ENCODE results near the gene PCDHB7. TPM values are rescaled to one million over a fixed set of nuclear protein-coding genes. Genes with fewer than 3 reads are reported as not detected.
"Not testable (repeated sequence)": the region's sequence is repeated elsewhere in the genome, so short reads cannot be mapped to it uniquely, and the experiment has no call there.

PCDHB7 gene
- total and polyA plus RNA-seq, 10 donors = 0.08 to 1.6 (median 0.97) TPM; not detected in 1

DNA sequence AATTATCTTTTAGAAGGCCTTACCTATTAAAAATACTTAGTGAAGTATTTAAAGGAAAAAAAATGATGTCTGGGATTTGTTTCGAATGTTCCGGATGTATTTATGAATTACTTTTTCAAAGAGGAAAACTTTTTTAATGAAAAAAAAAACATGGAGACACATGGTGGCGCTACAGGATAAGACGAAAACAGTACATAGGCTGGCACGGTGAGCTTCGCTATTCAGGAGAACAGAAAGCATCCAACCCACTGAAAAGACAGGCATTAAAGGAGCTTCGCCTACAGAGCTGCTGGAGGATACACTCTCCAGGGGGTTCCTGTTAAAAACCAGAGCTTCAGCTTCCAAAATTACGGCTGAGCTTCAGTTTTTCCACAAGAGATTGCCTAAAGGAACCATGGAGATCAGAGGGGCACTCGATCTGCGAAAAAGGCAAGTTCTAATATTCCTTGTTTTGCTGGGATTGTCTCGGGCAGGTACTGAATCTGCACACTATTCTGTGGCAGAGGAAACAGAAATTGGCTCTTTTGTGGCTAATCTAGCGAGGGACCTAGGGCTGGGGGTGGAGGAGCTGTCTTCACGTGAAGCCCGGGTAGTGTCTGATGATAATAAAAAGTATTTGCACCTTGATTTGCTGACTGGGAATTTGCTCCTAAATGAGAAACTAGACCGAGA, 50.8 kb downstream of the PCDHB7 start, which contains the start of gene PCDHB14:
PCDHB14 (plus strand) TSS at position 232 of the 672 bp plus-strand sequence; CDS start at position 395, 163 bp downstream.
- H3K4me1 ChIP-seq = peaks cover 0 to 5% (median 0%) of the 10 kb centered on the region in 6 donors
- no peak for DNase-seq
- WGBS, 5 donors = 22 to 34% (median 29%) methylated on average over 15 of the region's 15 CpGs
- intact Hi-C loops (cut with DNase I; ENCODE audit: low total_unique reads) = no loop called here
- TF ChIP-seq POLR2A (IDR thresholded peaks at IDR 0.05) (no peak), POLR2AphosphoS5 (IDR thresholded peaks at IDR 0.05) (no peak)
- TF ChIP-seq, protein P1, sequence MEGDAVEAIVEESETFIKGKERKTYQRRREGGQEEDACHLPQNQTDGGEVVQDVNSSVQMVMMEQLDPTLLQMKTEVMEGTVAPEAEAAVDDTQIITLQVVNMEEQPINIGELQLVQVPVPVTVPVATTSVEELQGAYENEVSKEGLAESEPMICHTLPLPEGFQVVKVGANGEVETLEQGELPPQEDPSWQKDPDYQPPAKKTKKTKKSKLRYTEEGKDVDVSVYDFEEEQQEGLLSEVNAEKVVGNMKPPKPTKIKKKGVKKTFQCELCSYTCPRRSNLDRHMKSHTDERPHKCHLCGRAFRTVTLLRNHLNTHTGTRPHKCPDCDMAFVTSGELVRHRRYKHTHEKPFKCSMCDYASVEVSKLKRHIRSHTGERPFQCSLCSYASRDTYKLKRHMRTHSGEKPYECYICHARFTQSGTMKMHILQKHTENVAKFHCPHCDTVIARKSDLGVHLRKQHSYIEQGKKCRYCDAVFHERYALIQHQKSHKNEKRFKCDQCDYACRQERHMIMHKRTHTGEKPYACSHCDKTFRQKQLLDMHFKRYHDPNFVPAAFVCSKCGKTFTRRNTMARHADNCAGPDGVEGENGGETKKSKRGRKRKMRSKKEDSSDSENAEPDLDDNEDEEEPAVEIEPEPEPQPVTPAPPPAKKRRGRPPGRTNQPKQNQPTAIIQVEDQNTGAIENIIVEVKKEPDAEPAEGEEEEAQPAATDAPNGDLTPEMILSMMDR (IDR thresholded peaks at IDR 0.05 in 8 of 11, conservative IDR thresholded peaks at IDR 0.05 in 3 of 11) = peak in 1 of 11 experiments; percentile 11
- H3K36me3 ChIP-seq = peaks cover 0 to 7% (median 0%) of the 10 kb centered on the region in 6 donors
- H3K27me3 ChIP-seq (replicated peaks in 1 of 7) = peaks cover 0 to 61% (median 0%) of the 10 kb centered on the region in 7 donors
- no peak within 1 kb of the TSS for H3K27ac ChIP-seq
- H3K4me3 ChIP-seq = peak within 1 kb of the TSS in 1 of 8 donors; percentile 21
- peaks cover 4 to 98% (median 91%) of the 10 kb centered on the region in 8 donors for H3K9me3 ChIP-seq

DNA sequence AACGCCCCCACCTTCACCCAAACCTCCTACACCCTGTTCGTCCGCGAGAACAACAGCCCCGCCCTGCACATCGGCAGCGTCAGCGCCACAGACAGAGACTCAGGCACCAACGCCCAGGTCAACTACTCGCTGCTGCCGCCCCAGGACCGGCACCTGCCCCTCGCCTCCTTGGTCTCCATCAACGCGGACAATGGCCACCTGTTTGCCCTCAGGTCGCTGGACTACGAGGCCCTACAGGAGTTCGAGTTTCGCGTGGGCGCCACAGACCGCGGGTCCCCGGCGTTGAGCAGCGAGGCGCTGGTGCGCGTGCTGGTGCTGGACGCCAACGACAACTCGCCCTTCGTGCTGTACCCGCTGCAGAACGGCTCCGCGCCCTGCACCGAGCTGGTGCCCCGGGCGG, 52.4 kb downstream of the PCDHB7 start:
- H3K27me3 ChIP-seq (replicated peaks in 1 of 7) = peaks cover 0 to 56% (median 0%) of the 10 kb centered on the region in 7 donors
- 17 to 50% (median 30%) methylated on average over 28 to 35 of the region's 40 CpGs for WGBS, 5 donors
- DNase-seq; H3K4me1 ChIP-seq; intact Hi-C loops (cut with DNase I; ENCODE audit: low total_unique reads); H3K36me3 ChIP-seq; H3K27ac ChIP-seq; H3K4me3 ChIP-seq: not testable (repeated sequence)
- H3K9me3 ChIP-seq = peaks cover 4 to 93% (median 86%) of the 10 kb centered on the region in 8 donors

DNA sequence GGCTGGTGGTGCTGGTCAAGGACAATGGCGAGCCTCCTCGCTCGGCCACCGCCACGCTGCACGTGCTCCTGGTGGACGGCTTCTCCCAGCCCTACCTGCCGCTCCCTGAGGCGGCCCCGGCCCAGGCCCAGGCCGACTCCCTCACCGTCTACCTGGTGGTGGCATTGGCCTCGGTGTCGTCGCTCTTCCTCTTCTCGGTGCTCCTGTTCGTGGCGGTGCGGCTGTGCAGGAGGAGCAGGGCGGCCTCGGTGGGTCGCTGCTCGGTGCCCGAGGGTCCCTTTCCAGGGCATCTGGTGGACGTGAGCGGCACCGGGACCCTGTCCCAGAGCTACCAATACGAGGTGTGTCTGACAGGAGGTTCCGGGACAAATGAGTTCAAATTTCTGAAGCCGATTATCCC, 53.0 kb downstream of the PCDHB7 start:
- intact Hi-C loops (cut with DNase I; ENCODE audit: low total_unique reads); H3K36me3 ChIP-seq; H3K4me3 ChIP-seq; DNase-seq; H3K4me1 ChIP-seq; H3K27ac ChIP-seq: not testable (repeated sequence)
- H3K9me3 ChIP-seq = peaks cover 4 to 92% (median 85%) of the 10 kb centered on the region in 8 donors
- 31 to 44% (median 42%) methylated on average over 14 to 30 of the region's 30 CpGs for WGBS, 5 donors
- peaks cover 0 to 55% (median 0%) of the 10 kb centered on the region in 7 donors for H3K27me3 ChIP-seq (replicated peaks in 1 of 7)

Other genes with a start within 250 kb of the PCDHB7 start
Only the 30 nearest of the 37 such genes appear.
- 1 to 10 TPM; 1.5 to 7.9 (median 3.9) TPM for gene PCDHAC2, start 206.2 kb upstream of the PCDHB7 start, total RNA-seq
- gene PCDHAC2, start 206.2 kb upstream of the PCDHB7 start, polyA plus RNA-seq = under 1 TPM; 0.15 to 0.26 (median 0.17) TPM
- gene PCDHB1, start 121.3 kb upstream of the PCDHB7 start, total RNA-seq = not detected
- not detected for gene PCDHB1, start 121.3 kb upstream of the PCDHB7 start, polyA plus RNA-seq
- gene PCDHB2, start 78.0 kb upstream of the PCDHB7 start, total RNA-seq = 1 to 10 TPM in 6 of 7 donors, under 1 TPM in 1; 0.98 to 2.0 (median 1.5) TPM
- gene PCDHB2, start 78.0 kb upstream of the PCDHB7 start, polyA plus RNA-seq = under 1 TPM; 0.12 to 0.29 (median 0.13) TPM
- 1 to 10 TPM in 4 of 7 donors, under 1 TPM in 3; 0.34 to 3.1 (median 1.1) TPM for gene PCDHB3, start 72.2 kb upstream of the PCDHB7 start, total RNA-seq
- gene PCDHB3, start 72.2 kb upstream of the PCDHB7 start, polyA plus RNA-seq = under 1 TPM in 2 of 3 donors, not detected in 1; 0.08 to 0.26 TPM
- 1 to 10 TPM in 5 of 7 donors, under 1 TPM in 2; 0.77 to 2.6 (median 1.6) TPM for gene PCDHB4, start 50.8 kb upstream of the PCDHB7 start, total RNA-seq
- under 1 TPM; 0.09 to 0.32 (median 0.24) TPM for gene PCDHB4, start 50.8 kb upstream of the PCDHB7 start, polyA plus RNA-seq
- gene PCDHB5, start 37.4 kb upstream of the PCDHB7 start, total RNA-seq = 1 to 10 TPM in 6 of 7 donors, under 1 TPM in 1; 0.81 to 3.4 (median 1.6) TPM
- under 1 TPM; 0.20 to 0.33 (median 0.32) TPM for gene PCDHB5, start 37.4 kb upstream of the PCDHB7 start, polyA plus RNA-seq
- gene PCDHB6, start 22.6 kb upstream of the PCDHB7 start, total RNA-seq = 1 to 10 TPM in 2 of 7 donors, under 1 TPM in 5; 0.20 to 1.1 (median 0.66) TPM
- gene PCDHB6, start 22.6 kb upstream of the PCDHB7 start, polyA plus RNA-seq = under 1 TPM; 0.02 to 0.13 (median 0.07) TPM
- gene PCDHB8, start 5.1 kb downstream of the PCDHB7 start, total RNA-seq = 1 to 10 TPM in 3 of 7 donors, under 1 TPM in 3, not detected in 1; 0.51 to 1.8 (median 1.0) TPM
- under 1 TPM in 2 of 3 donors, not detected in 1; 0.03 to 0.10 TPM for gene PCDHB8, start 5.1 kb downstream of the PCDHB7 start, polyA plus RNA-seq
- 1 to 10 TPM in 6 of 7 donors, under 1 TPM in 1; 0.54 to 2.1 (median 1.9) TPM for gene PCDHB16, start 9.7 kb downstream of the PCDHB7 start, total RNA-seq
- gene PCDHB16, start 9.7 kb downstream of the PCDHB7 start, polyA plus RNA-seq = under 1 TPM; 0.04 to 0.19 (median 0.14) TPM
- 1 to 10 TPM in 5 of 7 donors, under 1 TPM in 2; 0.40 to 4.9 (median 1.5) TPM for gene PCDHB9, start 14.5 kb downstream of the PCDHB7 start, total RNA-seq
- under 1 TPM; 0.06 to 0.19 (median 0.09) TPM for gene PCDHB9, start 14.5 kb downstream of the PCDHB7 start, polyA plus RNA-seq
- gene PCDHB10, start 19.7 kb downstream of the PCDHB7 start, total RNA-seq = 1 to 10 TPM in 4 of 7 donors, under 1 TPM in 3; 0.74 to 2.7 (median 1.4) TPM
- under 1 TPM; 0.09 to 0.26 (median 0.15) TPM for gene PCDHB10, start 19.7 kb downstream of the PCDHB7 start, polyA plus RNA-seq
- gene PCDHB11, start 27.0 kb downstream of the PCDHB7 start, total RNA-seq = 1 to 10 TPM in 5 of 7 donors, under 1 TPM in 2; 0.68 to 3.4 (median 1.2) TPM
- gene PCDHB11, start 27.0 kb downstream of the PCDHB7 start, polyA plus RNA-seq = under 1 TPM; 0.07 to 0.19 (median 0.14) TPM
- gene PCDHB12, start 36.1 kb downstream of the PCDHB7 start, total RNA-seq = 1 to 10 TPM; 1.1 to 2.4 (median 1.8) TPM
- gene PCDHB12, start 36.1 kb downstream of the PCDHB7 start, polyA plus RNA-seq = under 1 TPM; 0.11 to 0.16 (median 0.11) TPM
- gene PCDHB13, start 41.3 kb downstream of the PCDHB7 start, total RNA-seq = 1 to 10 TPM; 1.4 to 6.8 (median 4.0) TPM
- under 1 TPM; 0.09 to 0.38 (median 0.12) TPM for gene PCDHB13, start 41.3 kb downstream of the PCDHB7 start, polyA plus RNA-seq
- 1 to 10 TPM; 1.6 to 5.9 (median 2.8) TPM for gene PCDHB14, start 50.7 kb downstream of the PCDHB7 start, total RNA-seq
- gene PCDHB14, start 50.7 kb downstream of the PCDHB7 start, polyA plus RNA-seq = under 1 TPM; 0.27 to 0.93 (median 0.30) TPM
- 1 to 10 TPM; 1.7 to 5.6 (median 3.8) TPM for gene PCDHB15, start 72.8 kb downstream of the PCDHB7 start, total RNA-seq
- 1 to 10 TPM in 1 of 3 donors, under 1 TPM in 2; 0.42 to 1.1 (median 0.72) TPM for gene PCDHB15, start 72.8 kb downstream of the PCDHB7 start, polyA plus RNA-seq
- gene SLC25A2, start 131.4 kb downstream of the PCDHB7 start, total RNA-seq = 1 to 10 TPM in 6 of 7 donors, under 1 TPM in 1; 0.57 to 3.0 (median 2.2) TPM
- gene SLC25A2, start 131.4 kb downstream of the PCDHB7 start, polyA plus RNA-seq = under 1 TPM; 0.05 to 0.22 (median 0.07) TPM
- gene TAF7, start 148.1 kb downstream of the PCDHB7 start, total RNA-seq = 10 to 100 TPM; 67.6 to 80.6 (median 75.7) TPM
- 100 to 1,000 TPM in 2 of 3 donors, 10 to 100 TPM in 1; 91.1 to 112 (median 111) TPM for gene TAF7, start 148.1 kb downstream of the PCDHB7 start, polyA plus RNA-seq
- gene PCDHGA1, start 157.9 kb downstream of the PCDHB7 start, total RNA-seq = under 1 TPM in 6 of 7 donors, not detected in 1; 0.17 to 0.52 (median 0.36) TPM
- gene PCDHGA1, start 157.9 kb downstream of the PCDHB7 start, polyA plus RNA-seq = under 1 TPM; 0.04 to 0.06 (median 0.06) TPM
- 1 to 10 TPM in 6 of 7 donors, under 1 TPM in 1; 0.84 to 3.9 (median 1.8) TPM for gene PCDHGA2, start 166.1 kb downstream of the PCDHB7 start, total RNA-seq
- gene PCDHGA2, start 166.1 kb downstream of the PCDHB7 start, polyA plus RNA-seq = under 1 TPM; 0.04 to 0.19 (median 0.06) TPM
- 1 to 10 TPM in 5 of 7 donors, under 1 TPM in 2; 0.60 to 4.4 (median 2.1) TPM for gene PCDHGA3, start 171.2 kb downstream of the PCDHB7 start, total RNA-seq
- gene PCDHGA3, start 171.2 kb downstream of the PCDHB7 start, polyA plus RNA-seq = under 1 TPM in 1 of 3 donors, not detected in 2; 0.22 TPM
- 1 to 10 TPM in 6 of 7 donors, under 1 TPM in 1; 0.87 to 3.7 (median 1.6) TPM for gene PCDHGB1, start 177.5 kb downstream of the PCDHB7 start, total RNA-seq
- under 1 TPM in 2 of 3 donors, not detected in 1; 0.04 to 0.10 TPM for gene PCDHGB1, start 177.5 kb downstream of the PCDHB7 start, polyA plus RNA-seq
- 1 to 10 TPM; 1.4 to 4.5 (median 2.7) TPM for gene PCDHGA4, start 182.4 kb downstream of the PCDHB7 start, total RNA-seq
- under 1 TPM; 0.04 to 0.16 (median 0.05) TPM for gene PCDHGA4, start 182.4 kb downstream of the PCDHB7 start, polyA plus RNA-seq
- gene PCDHGB2, start 187.3 kb downstream of the PCDHB7 start, total RNA-seq = 1 to 10 TPM; 1.7 to 4.5 (median 3.5) TPM
- under 1 TPM in 2 of 3 donors, not detected in 1; 0.09 to 0.22 TPM for gene PCDHGB2, start 187.3 kb downstream of the PCDHB7 start, polyA plus RNA-seq
- gene PCDHGA5, start 191.5 kb downstream of the PCDHB7 start, total RNA-seq = 1 to 10 TPM; 1.4 to 3.1 (median 2.3) TPM
- gene PCDHGA5, start 191.5 kb downstream of the PCDHB7 start, polyA plus RNA-seq = under 1 TPM in 2 of 3 donors, not detected in 1; 0.04 to 0.22 TPM
- 1 to 10 TPM; 1.3 to 5.0 (median 3.9) TPM for gene PCDHGB3, start 197.6 kb downstream of the PCDHB7 start, total RNA-seq
- under 1 TPM; 0.06 to 0.38 (median 0.09) TPM for gene PCDHGB3, start 197.6 kb downstream of the PCDHB7 start, polyA plus RNA-seq
- 1 to 10 TPM; 2.2 to 5.0 (median 4.2) TPM for gene PCDHGA6, start 201.2 kb downstream of the PCDHB7 start, total RNA-seq
- under 1 TPM; 0.35 to 0.58 (median 0.54) TPM for gene PCDHGA6, start 201.2 kb downstream of the PCDHB7 start, polyA plus RNA-seq
- gene PCDHGA7, start 210.1 kb downstream of the PCDHB7 start, total RNA-seq = 1 to 10 TPM; 1.2 to 5.4 (median 2.0) TPM
- gene PCDHGA7, start 210.1 kb downstream of the PCDHB7 start, polyA plus RNA-seq = under 1 TPM; 0.18 to 0.29 (median 0.22) TPM
- 1 to 10 TPM; 1.6 to 3.9 (median 3.0) TPM for gene PCDHGB4, start 215.1 kb downstream of the PCDHB7 start, total RNA-seq
- under 1 TPM; 0.02 to 0.29 (median 0.14) TPM for gene PCDHGB4, start 215.1 kb downstream of the PCDHB7 start, polyA plus RNA-seq
- gene PCDHGA8, start 220.0 kb downstream of the PCDHB7 start, total RNA-seq = 1 to 10 TPM in 6 of 7 donors, under 1 TPM in 1; 0.70 to 3.9 (median 2.1) TPM
- under 1 TPM in 2 of 3 donors, not detected in 1; 0.04 to 0.13 TPM for gene PCDHGA8, start 220.0 kb downstream of the PCDHB7 start, polyA plus RNA-seq